ENCODE results near the gene TRAF5.

TRAF5 gene

GRCh38 chr1:211328084-211328694, 1.6 kb downstream of the TRAF5 start:
- DNase-seq (ENCODE audit: low spot score): no peak

GRCh38 chr1:211328866-211329475, 2.3 kb downstream of the TRAF5 start:
- no peak for DNase-seq (ENCODE audit: low spot score)

GRCh38 chr1:211329764-211330201, 3.1 kb downstream of the TRAF5 start:
- no peak for DNase-seq (ENCODE audit: low spot score)

- DNase-seq (ENCODE audit: low spot score): no peak
Measured at GRCh38 chr1:211330282-211330936, 3.8 kb downstream of the TRAF5 start.

GRCh38 chr1:211331011-211331709, 4.5 kb downstream of the TRAF5 start:
- DNase-seq (ENCODE audit: low spot score): no peak

- DNase-seq (ENCODE audit: low spot score): no peak
Measured at GRCh38 chr1:211332036-211332616, 5.5 kb downstream of the TRAF5 start.

- DNase-seq (ENCODE audit: low spot score): no peak
Measured at GRCh38 chr1:211332830-211333229, 6.2 kb downstream of the TRAF5 start.

GRCh38 chr1:211333906-211334305, 7.3 kb downstream of the TRAF5 start:
- DNase-seq (ENCODE audit: low spot score): no peak

GRCh38 chr1:211334986-211335385, 8.4 kb downstream of the TRAF5 start:
- no peak for DNase-seq (ENCODE audit: low spot score)

GRCh38 chr1:211335522-211336157, 9.0 kb downstream of the TRAF5 start:
- no peak for DNase-seq (ENCODE audit: low spot score)

GRCh38 chr1:211336161-211336560, 9.5 kb downstream of the TRAF5 start:
- DNase-seq (ENCODE audit: low spot score): no peak

- no peak for DNase-seq (ENCODE audit: low spot score)
Measured at GRCh38 chr1:211336775-211337174, 10.1 kb downstream of the TRAF5 start.

GRCh38 chr1:211337430-211338223, 11.0 kb downstream of the TRAF5 start:
- no peak for DNase-seq (ENCODE audit: low spot score)

GRCh38 chr1:211338224-211338620, 11.6 kb downstream of the TRAF5 start:
- no peak for DNase-seq (ENCODE audit: low spot score)

GRCh38 chr1:211339631-211340041, 13.0 kb downstream of the TRAF5 start:
- DNase-seq (ENCODE audit: low spot score): no peak

GRCh38 chr1:211340622-211341507, 14.2 kb downstream of the TRAF5 start:
- DNase-seq (ENCODE audit: low spot score): no peak

GRCh38 chr1:211341999-211342398, 15.4 kb downstream of the TRAF5 start:
- DNase-seq (ENCODE audit: low spot score): no peak

- no peak for DNase-seq (ENCODE audit: low spot score)
Measured at GRCh38 chr1:211343607-211344006, 17.0 kb downstream of the TRAF5 start.

- no peak for DNase-seq (ENCODE audit: low spot score)
Measured at GRCh38 chr1:211344152-211344618, 17.6 kb downstream of the TRAF5 start.

GRCh38 chr1:211345719-211346118, 19.1 kb downstream of the TRAF5 start:
- no peak for DNase-seq (ENCODE audit: low spot score)

Measured in pons (tissue), 1 donor.